ENCODE data around the gene CEP112.
A peak's percentile ranks its signal among the peaks of the same experiment; 100 is the strongest.
"Not testable (repeated sequence)": the region's sequence is repeated elsewhere in the genome, so short reads cannot be mapped to it uniquely, and the experiment has no call there.

The CEP112 gene

DNA sequence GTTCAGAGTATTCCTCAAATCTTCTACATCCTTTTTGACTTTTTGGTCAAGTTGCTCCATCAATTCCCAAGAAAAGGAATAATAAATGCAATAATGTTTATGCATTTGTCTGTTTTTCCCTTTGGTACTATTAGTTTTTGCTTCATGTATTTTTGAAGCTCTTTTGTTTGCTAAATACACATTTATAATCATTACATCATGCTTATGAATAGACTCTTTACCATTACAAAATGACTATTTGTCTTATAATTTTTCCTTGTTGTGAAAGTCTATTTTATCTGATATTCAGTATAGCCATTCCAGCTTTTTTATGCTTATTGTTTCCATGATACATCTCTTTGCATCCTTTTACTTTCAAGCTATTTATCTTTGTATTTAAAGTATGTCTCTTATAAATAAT lies 41.2 kb downstream of the CEP112 start:
- DNase-seq (ENCODE audit: low read depth): no peak

DNA sequence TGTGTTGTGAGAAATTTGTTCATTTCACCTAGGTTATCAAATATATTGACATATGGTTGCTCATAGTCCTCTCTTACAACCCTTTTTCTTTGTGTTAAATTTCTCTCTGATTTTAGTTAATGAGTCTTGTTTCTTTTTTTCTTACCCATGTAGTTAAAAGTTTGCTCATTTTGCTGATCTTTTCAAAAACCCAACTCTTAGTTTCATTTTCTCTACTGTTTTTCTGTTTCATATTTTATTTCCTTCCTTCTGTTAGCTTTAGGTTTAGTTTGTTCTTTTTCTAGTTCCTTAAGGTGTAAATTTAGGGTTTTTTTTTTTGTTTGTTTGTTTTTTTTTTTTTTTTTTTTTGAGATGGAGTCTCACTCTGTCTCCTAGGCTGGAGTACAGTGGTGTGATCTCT lies 42.4 kb downstream of the CEP112 start:
- no peak for DNase-seq (ENCODE audit: low read depth)

DNA sequence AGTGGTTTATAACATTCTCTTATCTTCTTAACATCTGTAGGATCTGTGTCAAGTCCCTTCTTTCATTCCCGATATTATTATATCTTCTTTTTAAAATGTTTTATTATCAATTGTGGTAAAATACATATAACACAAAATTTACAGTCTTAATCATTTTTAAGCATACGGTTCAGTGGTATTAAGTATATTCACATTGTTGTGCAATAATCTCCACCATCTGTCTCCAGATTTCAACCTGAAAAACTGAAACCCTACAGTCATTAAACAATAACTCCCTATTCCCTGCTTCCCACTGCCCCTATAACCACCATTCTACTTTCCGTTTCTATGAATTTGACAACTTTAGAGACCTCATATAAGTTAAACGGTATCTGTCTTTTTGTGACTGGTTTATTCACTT lies 45.5 kb downstream of the CEP112 start:
- DNase-seq (ENCODE audit: low read depth): no peak

DNA sequence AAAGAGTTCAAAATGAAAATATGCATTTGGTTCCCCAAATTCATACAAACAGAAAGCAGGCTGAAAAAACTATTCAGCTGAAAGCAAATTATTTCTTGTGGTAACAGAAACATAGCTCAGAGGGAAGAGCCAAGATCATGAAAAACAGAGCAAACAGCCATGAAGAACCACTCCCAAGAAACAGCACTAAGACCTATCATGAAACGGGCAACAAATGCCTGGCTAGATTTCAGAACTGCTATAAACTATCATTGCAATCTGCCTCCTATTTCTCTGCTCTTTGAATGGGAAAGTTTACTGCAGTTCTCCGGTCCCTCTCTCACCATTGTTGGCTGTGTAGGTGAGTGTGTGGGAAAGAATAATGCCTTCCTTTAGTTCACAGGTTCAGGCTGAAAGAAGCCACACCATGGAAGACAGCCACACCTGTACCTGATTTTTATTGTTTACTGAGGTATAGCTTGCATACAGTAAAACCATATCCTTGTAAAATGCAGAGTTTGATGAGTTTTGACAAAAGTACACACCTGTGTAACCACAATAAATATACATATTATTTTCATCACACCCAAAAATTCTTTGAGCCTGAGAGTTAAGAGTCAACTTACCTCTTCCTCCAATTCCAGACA lies 48.2 kb downstream of the CEP112 start:
- no peak for DNase-seq (ENCODE audit: low read depth)

DNA sequence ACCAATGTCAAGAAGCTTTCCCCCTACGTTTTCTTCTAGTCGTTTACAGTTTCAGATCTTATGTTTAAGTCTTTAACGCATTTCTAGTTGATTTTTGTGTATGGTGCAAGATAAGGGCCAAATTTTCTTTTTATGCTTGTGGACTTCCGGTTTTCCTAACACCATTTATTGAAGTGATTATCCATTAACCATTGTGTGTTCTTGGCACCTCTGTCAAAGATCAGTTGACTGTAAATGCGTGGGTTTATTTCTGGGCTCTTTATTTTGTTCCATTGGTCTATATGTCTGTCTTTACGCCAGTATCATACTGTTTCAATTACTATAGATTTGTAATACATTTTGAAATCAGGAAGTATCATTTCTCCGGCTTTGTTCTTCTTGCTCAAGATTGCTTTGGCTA lies 49.5 kb downstream of the CEP112 start:
- no peak for DNase-seq (ENCODE audit: low read depth)

DNA sequence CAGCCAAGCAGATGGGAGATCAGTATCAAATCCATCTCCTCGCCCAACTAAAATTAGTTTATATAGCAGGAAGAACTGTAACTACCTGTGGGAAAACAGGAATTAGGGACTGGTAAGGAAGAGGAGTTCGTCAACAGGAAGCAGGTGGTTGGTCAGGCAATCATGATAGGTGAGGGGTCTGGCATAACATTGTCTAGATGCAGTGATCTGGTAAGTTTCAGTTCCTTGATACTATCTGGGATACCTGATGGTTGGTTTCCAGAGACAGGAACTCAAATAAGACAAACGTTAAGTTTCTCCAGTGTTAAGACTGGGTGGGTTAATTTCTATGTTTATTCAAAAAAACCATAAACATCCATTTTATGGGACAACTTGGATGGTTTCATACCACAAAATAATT lies 53.8 kb downstream of the CEP112 start:
- no peak for DNase-seq (ENCODE audit: low read depth)

DNA sequence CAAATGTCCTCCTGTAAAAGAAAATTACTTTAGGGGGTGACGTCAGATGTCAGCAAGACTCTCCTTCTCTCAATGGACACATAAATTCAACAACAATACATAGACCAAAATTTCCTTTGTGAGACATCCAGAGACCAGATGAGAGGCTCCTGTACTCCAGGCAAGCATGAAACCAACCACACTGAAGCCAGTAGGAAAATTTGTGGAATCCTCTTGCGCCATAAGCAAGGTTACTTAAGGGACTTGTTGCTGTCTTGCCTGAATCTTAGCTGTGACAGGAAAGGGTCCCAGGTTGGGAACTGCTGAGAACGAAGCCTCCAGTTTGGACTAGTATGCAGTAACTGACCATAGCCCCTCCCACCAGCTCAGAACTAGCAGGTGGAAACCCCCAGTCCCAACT lies 56.0 kb downstream of the CEP112 start:
- DNase-seq (ENCODE audit: low read depth): no peak

DNA sequence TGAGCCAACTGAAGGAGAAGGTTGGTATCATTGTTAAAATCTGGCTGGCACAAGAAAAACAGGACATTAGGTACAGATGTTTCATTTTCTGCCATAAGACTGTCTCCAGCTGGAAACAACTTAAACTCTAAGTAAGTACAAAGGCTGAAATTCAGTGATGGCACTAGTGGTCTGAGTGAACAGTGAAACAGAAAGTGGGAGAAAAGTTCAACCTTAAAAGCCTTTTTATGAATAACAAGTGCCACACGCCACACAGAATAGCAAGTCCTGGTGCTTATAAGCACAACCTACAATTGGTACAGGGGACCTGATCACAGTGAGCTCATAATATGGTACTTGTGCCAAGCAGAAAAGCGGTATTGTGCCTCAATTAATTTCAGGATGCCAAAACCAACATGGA lies 56.7 kb downstream of the CEP112 start:
- no peak for DNase-seq (ENCODE audit: low read depth)

DNA sequence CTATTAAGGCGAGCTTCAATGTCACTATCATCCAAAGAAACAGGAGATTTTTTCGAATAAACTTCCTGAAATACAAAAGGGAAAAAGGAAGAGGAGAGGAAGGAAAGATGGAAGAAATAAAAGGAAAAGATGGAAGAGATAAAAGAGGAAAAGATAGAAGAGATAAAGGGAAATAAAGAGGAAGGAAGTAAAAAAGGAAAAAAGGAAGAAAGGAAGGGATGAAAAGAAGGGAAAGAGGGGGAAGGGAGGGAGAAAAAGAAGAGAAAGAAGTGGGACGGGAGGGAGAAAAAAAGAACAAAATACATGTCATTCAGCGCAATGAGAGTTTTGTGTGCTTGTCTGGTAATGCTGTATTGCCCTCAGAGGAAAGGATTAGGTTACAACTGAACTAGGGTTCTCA lies 62.2 kb downstream of the CEP112 start:
- DNase-seq (ENCODE audit: low read depth): no peak

DNA sequence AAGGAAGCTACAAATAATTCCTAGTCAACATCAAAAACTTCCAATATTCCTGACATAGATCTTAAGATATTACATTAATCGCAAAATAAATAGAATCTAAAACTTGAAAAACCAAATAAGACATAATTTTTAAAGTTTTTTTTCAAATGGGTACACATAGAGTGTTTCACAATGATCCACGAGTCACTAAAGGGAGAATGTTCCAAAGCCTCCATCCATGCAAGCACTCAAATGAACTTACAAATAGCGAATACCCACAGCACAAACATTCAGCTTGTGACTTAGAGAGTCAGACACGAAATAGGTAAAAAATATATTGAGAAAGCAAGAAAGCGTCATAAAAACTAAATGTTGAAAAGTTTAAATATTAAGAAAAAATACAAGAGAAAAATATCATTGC lies 65.7 kb downstream of the CEP112 start:
- DNase-seq (ENCODE audit: low read depth): no peak

DNA sequence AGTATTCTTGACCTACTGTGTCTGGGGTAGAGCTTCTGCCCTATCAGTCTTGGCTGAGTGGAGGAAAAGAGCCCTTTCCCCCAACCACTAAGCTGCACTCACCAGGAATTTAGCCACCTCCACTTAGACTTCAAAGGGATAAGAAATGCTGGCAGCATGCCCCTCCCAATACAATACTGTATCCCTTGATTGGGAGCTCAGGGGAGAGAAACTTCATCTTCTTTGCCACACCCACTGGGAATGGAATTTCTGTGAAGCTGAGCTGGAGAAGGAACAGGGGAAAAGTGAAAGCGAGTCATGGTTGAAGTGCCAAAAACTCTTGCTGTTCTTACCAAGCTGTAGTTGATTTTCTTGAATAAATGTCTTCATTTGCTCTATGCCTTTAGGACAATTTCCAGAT lies 68.8 kb downstream of the CEP112 start:
- DNase-seq (ENCODE audit: low read depth): no peak

DNA sequence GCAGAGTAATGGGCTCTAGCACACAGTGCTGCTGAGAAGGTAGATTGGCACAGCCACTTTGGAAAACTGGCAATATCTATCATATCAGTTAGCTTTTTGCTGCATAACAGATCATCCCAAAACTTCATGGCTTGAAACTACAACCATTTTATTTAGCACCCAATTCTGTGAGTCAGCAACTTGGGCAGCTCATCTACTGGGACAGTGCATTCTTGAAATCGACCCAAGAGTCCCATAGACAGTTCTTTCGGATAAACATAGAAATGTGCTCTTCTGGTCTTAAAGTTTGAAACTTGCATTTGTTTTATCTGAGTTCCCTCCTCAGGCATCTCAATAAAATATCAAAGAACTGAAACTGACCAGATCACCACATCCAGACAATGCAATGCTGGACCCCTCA lies 76.7 kb downstream of the CEP112 start:
- peak; percentile 34 for DNase-seq (ENCODE audit: low read depth)

DNA sequence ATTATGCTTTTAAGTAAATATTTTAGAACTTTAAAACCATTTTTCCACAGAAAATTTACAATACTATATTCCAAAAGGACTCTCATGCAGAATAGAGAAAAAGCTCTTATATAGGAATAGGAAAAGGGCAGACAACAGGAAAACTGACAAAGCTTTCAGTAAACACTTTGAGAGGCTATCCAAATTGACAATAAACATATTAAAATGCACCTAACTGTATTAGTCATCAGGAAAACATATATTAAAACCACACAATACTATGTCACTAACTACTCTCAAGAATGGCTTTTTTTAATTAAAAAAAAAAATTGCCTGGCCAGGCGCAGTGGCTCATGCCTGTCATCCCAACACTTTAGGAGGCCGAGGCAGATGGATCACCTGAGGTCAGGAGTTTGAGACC lies 77.3 kb downstream of the CEP112 start:
- DNase-seq (ENCODE audit: low read depth): no peak

DNA sequence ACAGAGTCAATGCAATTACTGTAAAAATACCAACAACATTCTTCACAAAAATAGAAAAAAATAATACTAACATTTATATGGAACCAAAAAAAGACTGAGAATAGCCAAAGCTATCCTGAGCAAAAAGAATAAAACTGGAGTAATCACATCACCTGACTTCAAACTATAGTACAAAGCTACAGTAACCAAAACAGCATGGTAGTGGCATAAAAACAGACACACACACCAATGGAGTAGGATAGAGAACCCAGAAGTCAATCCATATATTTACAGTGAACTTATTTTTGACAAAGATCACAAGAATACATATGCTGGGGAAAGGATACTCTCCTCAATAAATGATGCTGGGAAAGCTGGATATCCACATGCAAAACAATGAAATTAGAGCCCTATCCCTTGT lies 84.2 kb downstream of the CEP112 start:
- DNase-seq (ENCODE audit: low read depth): no peak

DNA sequence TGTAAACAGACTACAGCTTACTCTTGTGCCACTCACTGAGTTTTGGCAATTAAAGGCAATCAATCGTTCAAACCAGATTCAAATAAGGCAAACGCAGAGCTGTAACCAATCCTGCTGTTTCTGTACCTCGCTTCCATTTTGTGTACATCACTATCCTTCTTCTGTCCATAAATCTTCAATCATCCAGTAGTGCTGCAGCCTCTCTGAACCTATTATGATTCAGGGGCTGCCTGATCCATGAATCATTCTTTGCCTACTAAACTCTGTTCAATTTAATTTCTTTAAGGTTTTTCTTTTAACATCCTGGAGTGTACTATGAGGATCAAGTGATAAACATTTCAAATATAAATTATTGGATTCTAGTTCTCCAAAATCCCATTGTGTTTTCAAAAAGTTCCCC lies 93.9 kb downstream of the CEP112 start:
- DNase-seq (ENCODE audit: low read depth): no peak

DNA sequence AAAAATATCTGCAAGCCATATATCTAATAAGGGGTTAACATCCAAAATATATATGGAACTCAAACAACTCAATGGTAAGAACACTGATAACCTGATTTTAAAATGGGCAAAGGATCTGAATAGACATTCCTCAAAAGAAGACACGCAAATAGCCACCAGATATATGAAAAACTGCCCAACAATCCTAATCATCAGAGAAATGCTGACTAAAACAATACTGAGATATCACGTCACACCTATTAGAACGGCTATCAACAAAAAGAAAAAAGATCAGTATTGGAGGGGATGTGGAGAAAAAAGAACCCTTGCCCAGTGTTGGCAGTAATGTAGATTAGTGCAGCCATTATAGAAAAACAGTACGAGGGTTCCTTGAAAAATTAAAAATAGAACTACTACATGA lies 97.2 kb downstream of the CEP112 start:
- no peak for DNase-seq (ENCODE audit: low read depth)

DNA sequence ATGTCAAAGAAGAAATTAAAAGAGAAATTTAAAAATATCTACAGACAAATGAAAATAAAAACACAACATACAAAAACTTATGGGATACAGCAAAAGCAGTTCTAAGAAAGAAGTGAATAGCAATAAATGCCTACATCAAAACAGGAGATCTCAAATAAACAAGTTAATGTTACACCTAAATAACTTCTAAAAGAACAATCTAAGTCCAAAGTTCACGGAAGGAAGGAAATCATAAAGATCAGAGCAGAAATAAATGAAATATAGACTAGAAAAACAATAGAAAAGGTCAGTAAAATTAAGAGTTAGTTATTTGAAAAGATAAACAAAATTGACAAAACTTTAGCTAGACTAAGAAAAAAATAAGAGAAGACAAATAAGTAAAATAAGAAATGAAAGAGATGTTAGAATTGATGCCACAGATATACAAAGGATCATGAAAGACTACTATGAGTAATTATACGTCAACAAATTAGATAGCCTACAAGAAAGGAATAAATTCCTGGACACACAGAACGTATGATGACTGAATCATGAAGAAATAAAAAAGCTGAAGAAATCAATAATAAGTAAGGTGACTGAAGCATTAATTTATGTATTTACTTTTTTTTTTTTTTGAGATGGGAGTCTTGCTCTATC lies 100.4 kb downstream of the CEP112 start:
- DNase-seq (ENCODE audit: low read depth): no peak

DNA sequence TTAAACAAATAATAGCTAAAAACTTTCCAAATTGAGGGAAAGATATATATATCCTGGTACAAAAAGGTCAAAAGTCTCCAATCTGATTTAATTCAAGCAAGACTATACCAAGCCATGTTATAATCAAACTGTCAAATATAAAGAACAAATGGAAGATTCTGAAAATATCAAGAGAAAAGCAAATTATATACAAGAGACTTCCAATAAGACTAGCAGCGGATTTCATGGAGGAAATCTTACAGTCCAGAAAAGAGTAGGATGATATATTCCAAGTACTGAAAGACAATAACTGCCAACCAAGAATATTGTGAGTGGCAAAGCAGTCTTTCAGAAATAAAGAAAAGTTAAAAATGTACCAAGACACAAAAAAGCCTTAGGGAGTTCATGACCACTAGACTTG lies 102.2 kb downstream of the CEP112 start:
- no peak for DNase-seq (ENCODE audit: low read depth)

DNA sequence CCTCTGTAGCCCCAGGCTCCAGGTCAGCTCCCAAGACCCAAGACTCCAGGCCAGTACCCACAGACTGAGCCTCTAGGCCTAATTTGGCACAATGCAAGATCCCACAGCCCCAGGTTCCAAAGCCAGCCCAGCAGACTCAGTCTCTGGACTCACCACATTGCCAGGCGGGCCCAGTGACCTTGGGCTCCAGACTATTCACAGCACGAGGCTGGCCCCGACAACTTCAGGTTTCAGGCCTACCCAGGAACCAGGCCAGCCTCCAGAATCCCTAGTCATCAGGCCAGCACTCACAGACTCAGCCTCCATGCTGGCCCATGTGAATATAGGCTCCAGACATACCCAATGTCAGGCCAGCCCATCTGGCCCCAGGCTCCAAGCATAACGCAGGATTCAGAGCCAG lies 103.8 kb downstream of the CEP112 start:
- DNase-seq (ENCODE audit: low read depth): no peak

DNA sequence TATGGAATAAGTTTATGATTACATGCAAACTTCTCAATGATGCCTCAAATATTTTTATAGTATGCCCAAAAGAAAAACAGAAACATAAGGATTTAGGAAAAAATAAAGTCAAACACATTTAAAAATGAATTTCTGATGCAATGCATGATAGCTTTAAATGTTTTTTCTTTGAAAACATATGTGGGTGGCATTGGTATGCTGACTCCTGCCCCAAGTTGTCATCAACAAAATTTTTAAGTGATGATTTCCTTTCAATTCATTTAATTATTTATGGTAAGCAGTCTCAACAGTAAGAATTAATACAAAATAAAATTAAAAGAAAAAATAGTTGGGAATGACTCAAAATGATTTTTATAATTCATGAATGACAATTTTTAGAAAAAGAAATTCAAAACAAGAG lies 104.9 kb downstream of the CEP112 start:
- DNase-seq (ENCODE audit: low read depth): peak; percentile 17

DNA sequence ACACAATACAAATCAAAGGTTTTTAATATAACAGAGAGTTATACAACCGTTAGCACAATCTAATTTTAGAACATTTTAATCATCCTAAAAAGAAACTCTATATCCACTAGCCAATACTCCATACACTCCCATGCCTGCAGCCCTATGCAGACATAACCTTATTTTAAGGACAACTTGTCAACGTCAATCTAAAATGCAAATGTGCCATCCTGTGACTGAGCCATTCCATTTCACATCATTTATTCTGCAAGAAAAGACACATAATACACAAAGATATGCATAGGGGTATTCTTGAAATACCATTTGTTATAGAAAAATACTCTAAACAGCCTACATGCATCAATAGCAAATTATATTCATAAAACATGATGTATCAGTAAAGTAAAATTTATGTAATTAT lies 106.7 kb downstream of the CEP112 start:
- no peak for DNase-seq (ENCODE audit: low read depth)

DNA sequence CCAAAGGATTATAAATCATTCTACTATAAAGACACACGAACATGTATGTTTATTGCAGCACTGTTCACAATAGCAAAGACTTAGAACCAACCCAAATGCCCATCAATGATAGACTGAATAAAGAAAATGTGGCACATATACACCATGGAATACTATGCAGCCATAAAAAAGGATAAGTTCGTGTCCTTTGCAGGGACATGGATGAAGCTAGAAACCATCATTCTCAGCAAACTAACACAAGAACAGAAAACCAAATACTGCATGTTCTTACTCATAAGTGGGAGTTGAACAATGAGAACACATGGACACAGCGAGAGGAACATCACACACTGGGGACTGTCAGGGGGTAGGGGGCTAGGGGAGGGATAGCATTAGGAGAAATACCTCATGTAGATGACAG lies 111.3 kb downstream of the CEP112 start:
- not testable (repeated sequence) for DNase-seq (ENCODE audit: low read depth)

DNA sequence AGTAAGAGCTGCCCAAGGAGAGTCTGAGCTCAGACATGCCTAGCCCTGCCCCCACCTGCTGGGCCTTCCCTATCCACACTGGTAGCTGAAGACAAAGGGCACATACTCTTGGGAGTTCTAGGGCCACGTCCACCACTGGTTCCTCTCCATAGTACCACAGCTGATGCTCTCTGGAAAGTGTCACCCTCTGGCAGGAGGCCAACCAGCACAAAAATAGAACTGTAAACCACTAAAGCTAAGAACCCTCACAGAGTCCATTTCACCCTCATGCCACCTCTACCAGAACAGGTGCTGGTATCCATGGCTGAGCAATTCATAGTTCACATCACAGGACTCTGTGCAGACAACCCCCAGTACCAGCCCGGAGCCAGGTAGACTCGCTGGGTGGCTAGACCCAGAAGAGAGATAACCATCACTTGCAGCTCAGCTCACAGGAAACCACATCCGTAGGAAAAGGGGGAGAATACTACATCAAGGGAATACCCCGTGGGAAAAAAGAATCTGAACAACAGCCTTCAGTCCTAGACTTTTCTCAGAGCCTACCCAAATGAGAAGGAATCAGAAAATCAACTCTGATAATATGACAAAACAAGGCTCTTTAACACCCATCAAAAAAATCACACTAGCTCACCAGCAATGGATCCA lies 115.3 kb downstream of the CEP112 start:
- DNase-seq (ENCODE audit: low read depth): no peak

DNA sequence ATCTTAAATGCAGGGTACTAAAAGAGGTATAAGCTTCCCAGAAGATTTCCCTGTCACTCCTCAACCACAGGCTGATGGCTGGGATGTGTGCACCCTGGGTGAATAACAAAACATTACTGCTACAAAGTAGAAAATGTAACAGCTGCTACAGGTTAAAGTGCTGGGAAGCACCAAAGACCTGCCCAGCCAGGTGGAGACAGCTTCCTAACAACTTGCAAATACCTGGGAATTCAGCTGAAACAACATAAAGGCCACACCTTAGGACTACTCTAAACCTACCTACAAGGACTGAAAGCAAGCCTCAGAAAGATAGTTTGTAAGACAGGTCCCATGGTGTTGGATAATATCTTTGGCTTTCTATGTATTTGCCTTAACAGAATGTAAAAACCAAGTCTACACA lies 118.5 kb downstream of the CEP112 start:
- no peak for DNase-seq (ENCODE audit: low read depth)
